HCT116 (cell line): ENCODE data around the gene RALGPS1. TPM values are rescaled to one million over a fixed set of nuclear protein-coding genes. Genes with fewer than 3 reads are reported as not detected.

Source experiments
- ATAC-seq: fragments of 200-7000 bp; cut with Tn5 transposase; 2 replicates; pipeline ENCODE4 v1.9.1; 2020; ENCODE audit warnings: mild to moderate bottlenecking, moderate library complexity
- BruUV-seq: library from RNA; stranded (reverse); fragments of 400-500 nt; replicated peaks from 2 replicates; lab custom pipeline; 2021; lab: Mats Ljungman, UMichigan
- CTCF ChIA-PET: fragments of 300-600 bp; sonication (Branson Sonifier 250); formaldehyde crosslinking; loops from one replicate; lab custom pipeline; 2021; ENCODE audit warnings: antibody characterized with exemption; lab: Charles Lee
- POLR2A ChIA-PET: fragments of 300-600, 350-600 bp; sonication (Branson Sonifier 250); formaldehyde crosslinking; loops from one replicate; lab custom pipeline; 2021; ENCODE audit warnings: antibody characterized with exemption; lab: Charles Lee
- RAD21 ChIA-PET, 2 experiments: fragments of 300-600 bp; sonication (Branson Sonifier 250); formaldehyde crosslinking; loops; one replicate each; lab custom pipeline; 2023; ENCODE audit warnings: low total read pairs in 2 of 2; ENCODE audit not compliant: uncharacterized antibody in 2 of 2, unreplicated experiment in 2 of 2, low non-redundant PET in 1 of 2; lab: Charles Lee
- DNase-seq: peaks from one replicate; pipeline ENCODE4 v3.0.0-alpha.2; 2010; ENCODE audit warnings: low read depth, low spot score
- H2AFZ ChIP-seq: fragments of 200-600 bp; shearing (Covaris generic), sonication (generic); 2 replicates; pipeline ENCODE4 v1.6.1; 2017; ENCODE audit warnings: low read depth, mixed run types, mixed read lengths, antibody characterized with exemption, low read length; ENCODE audit not compliant: poor library complexity, severe bottlenecking
- H3K27ac ChIP-seq: 2 replicates; pipeline ENCODE4 v1.5.1; 2012; ENCODE audit warnings: low read depth, low read length
- H3K27me3 ChIP-seq: fragments of 200-600 bp; sonication (generic); 2 replicates; pipeline ENCODE4 v1.6.1; 2016; ENCODE audit warnings: mixed run types, low read length, mixed read lengths; ENCODE audit not compliant: insufficient read depth
- H3K36me3 ChIP-seq, 2 experiments: fragments of 200-500 bp in 1 of 2; fragments of 200-600 bp in 1 of 2; sonication (Bioruptor generic) in 1 of 2; sonication (generic) in 1 of 2; 2 replicates each; pipeline versions ENCODE4 v1.5.1 to v1.6.1; 2014 to 2016; ENCODE audit warnings: low read length in 2 of 2, inconsistent platforms in 1 of 2, mixed read lengths in 1 of 2, mixed run types in 1 of 2; ENCODE audit not compliant: insufficient read depth in 2 of 2, control insufficient read depth in 1 of 2
- H3K4me1 ChIP-seq, 2 experiments: fragments of 200-600 bp in 1 of 2; sonication (generic) in 1 of 2; 2 replicates each; pipeline versions ENCODE4 v1.5.1 to v1.6.1; 2012 to 2017; ENCODE audit warnings: low read length in 2 of 2, inconsistent platforms in 1 of 2, mild to moderate bottlenecking in 1 of 2, mixed read lengths in 1 of 2, mixed run types in 1 of 2, moderate library complexity in 1 of 2; ENCODE audit not compliant: insufficient read depth in 2 of 2, control insufficient read depth in 1 of 2
- H3K4me2 ChIP-seq: fragments of 200-600 bp; sonication (generic); 2 replicates; pipeline ENCODE4 v1.6.1; 2017; ENCODE audit warnings: mixed run types, low read length, mixed read lengths
- H3K4me3 ChIP-seq, 2 experiments: fragments of 200-600 bp in 1 of 2; sonication (generic) in 1 of 2; replicated peaks in 1 of 2; 2 replicates each; pipeline ENCODE4 v1.5.1; 2011 to 2016; ENCODE audit warnings: low read length in 2 of 2, control low read depth in 1 of 2, low read depth in 1 of 2, mild to moderate bottlenecking in 1 of 2, mixed read lengths in 1 of 2, mixed run types in 1 of 2
- H3K79me2 ChIP-seq: fragments of 200-600 bp; sonication (generic); 2 replicates; pipeline ENCODE4 v1.6.1; 2017; ENCODE audit warnings: mild to moderate bottlenecking, mixed run types, low read length, moderate library complexity, mixed read lengths; ENCODE audit not compliant: insufficient read depth
- H3K9ac ChIP-seq: fragments of 200-600 bp; sonication (generic); 2 replicates; pipeline ENCODE4 v1.6.1; 2016; ENCODE audit warnings: low read length, mixed read lengths
- H3K9me2 ChIP-seq: fragments of 200-600 bp; sonication (generic), shearing (Covaris generic); 2 replicates; pipeline ENCODE4 v1.6.1; 2017; ENCODE audit warnings: mixed run types, mild to moderate bottlenecking, moderate library complexity; ENCODE audit not compliant: insufficient read depth
- H3K9me3 ChIP-seq, 2 experiments: fragments of 200-500 bp in 1 of 2; fragments of 200-600 bp in 1 of 2; sonication (Bioruptor generic) in 1 of 2; sonication (generic) in 1 of 2; 2 replicates each; pipeline ENCODE4 v1.6.1; 2014 to 2017; ENCODE audit warnings: low read length in 2 of 2, mixed read lengths in 2 of 2, inconsistent platforms in 1 of 2, low read depth in 1 of 2, mild to moderate bottlenecking in 1 of 2, mixed run types in 1 of 2, moderate library complexity in 1 of 2; ENCODE audit not compliant: control insufficient read depth in 1 of 2, insufficient read depth in 1 of 2
- H4K20me1 ChIP-seq: fragments of 200-600 bp; sonication (generic), shearing (Covaris generic); 2 replicates; pipeline ENCODE4 v1.6.1; 2017; ENCODE audit warnings: mixed run types, mild to moderate bottlenecking, moderate library complexity; ENCODE audit not compliant: insufficient read depth
- CEBPB ChIP-seq: IDR thresholded peaks from 2 replicates; pipeline ENCODE4 v1.6.1; 2012; ENCODE audit warnings: low read depth
- CTCF ChIP-seq, 3 experiments: fragments of 200-600 bp in 1 of 3; sonication (generic) in 1 of 3; IDR thresholded peaks in 2 of 3; conservative IDR thresholded peaks in 1 of 3; 2 replicates each; pipeline ENCODE4 v1.5.1; 2012 to 2017; ENCODE audit warnings: low read depth in 2 of 3, low read length in 2 of 3, antibody characterized with exemption in 1 of 3, borderline replicate concordance in 1 of 3, control low read depth in 1 of 3, mild to moderate bottlenecking in 1 of 3, mixed read lengths in 1 of 3, mixed run types in 1 of 3, moderate library complexity in 1 of 3; ENCODE audit not compliant: insufficient read depth in 1 of 3
- EZH2 ChIP-seq: fragments of 200-600 bp; sonication (generic); IDR thresholded peaks from 2 replicates; pipeline ENCODE4 v1.6.1; 2017; ENCODE audit warnings: antibody characterized with exemption, mixed run types
- EZH2phosphoT487 ChIP-seq: fragments of 200-600 bp; IDR thresholded peaks from 2 replicates; pipeline ENCODE4 v1.6.1; 2018; ENCODE audit warnings: antibody characterized with exemption, borderline replicate concordance
- JUND ChIP-seq: IDR thresholded peaks from 2 replicates; pipeline ENCODE4 v1.6.1; 2012
- MAX ChIP-seq: IDR thresholded peaks from 2 replicates; pipeline ENCODE4 v1.6.1; 2012
- POLR2A ChIP-seq: IDR thresholded peaks from 2 replicates; pipeline ENCODE4 v1.7.0; 2011; ENCODE audit warnings: borderline replicate concordance; ENCODE audit not compliant: insufficient read depth, insufficient read length; ENCODE audit errors: extremely low read depth
- POLR2AphosphoS5 ChIP-seq: IDR thresholded peaks from 2 replicates; pipeline ENCODE4 v1.6.1; 2011; ENCODE audit warnings: mild to moderate bottlenecking, low read depth, low read length, moderate library complexity
- RAD21 ChIP-seq: IDR thresholded peaks from 2 replicates; pipeline ENCODE4 v1.6.1; 2012; ENCODE audit warnings: low read depth, mild to moderate bottlenecking
- REST ChIP-seq: IDR thresholded peaks from 2 replicates; pipeline ENCODE4 v1.6.1; 2012; ENCODE audit warnings: low read depth
- SIN3A ChIP-seq: IDR thresholded peaks from 2 replicates; pipeline ENCODE4 v1.6.1; 2012; ENCODE audit warnings: low read depth
- SP1 ChIP-seq: IDR thresholded peaks from 2 replicates; pipeline ENCODE4 v1.6.1; 2012; ENCODE audit warnings: low read depth
- TCF7L2 ChIP-seq: IDR thresholded peaks from 2 replicates; pipeline ENCODE4 v1.7.0; 2011; ENCODE audit warnings: borderline replicate concordance, inconsistent platforms; ENCODE audit not compliant: insufficient read depth, insufficient read length; ENCODE audit errors: extremely low read depth
- ZBTB33 ChIP-seq: IDR thresholded peaks from 2 replicates; pipeline ENCODE4 v1.6.1; 2011; ENCODE audit warnings: mild to moderate bottlenecking, low read length, moderate library complexity; ENCODE audit not compliant: insufficient replicate concordance; ENCODE audit errors: extremely low read depth
- ZFX ChIP-seq: fragments of 450-650 bp; IDR thresholded peaks from 2 replicates; pipeline ENCODE4 v1.6.1; 2017
- intact Hi-C: fragments of 100-400 bp; cut with micrococcal nuclease; formaldehyde crosslinking; loops from 2 replicates; pipeline ENCODE4 v1.10.0; 2022
- total RNA-seq: library from RNA; stranded (reverse); gene quantifications from one replicate; pipeline ENCODE4 v1.2.1, GENCODE V29; 2021; ENCODE audit not compliant: unreplicated experiment

The RALGPS1 gene
- total RNA-seq, 1 experiment from 2014 or later, result 7.6 TPM

DNA sequence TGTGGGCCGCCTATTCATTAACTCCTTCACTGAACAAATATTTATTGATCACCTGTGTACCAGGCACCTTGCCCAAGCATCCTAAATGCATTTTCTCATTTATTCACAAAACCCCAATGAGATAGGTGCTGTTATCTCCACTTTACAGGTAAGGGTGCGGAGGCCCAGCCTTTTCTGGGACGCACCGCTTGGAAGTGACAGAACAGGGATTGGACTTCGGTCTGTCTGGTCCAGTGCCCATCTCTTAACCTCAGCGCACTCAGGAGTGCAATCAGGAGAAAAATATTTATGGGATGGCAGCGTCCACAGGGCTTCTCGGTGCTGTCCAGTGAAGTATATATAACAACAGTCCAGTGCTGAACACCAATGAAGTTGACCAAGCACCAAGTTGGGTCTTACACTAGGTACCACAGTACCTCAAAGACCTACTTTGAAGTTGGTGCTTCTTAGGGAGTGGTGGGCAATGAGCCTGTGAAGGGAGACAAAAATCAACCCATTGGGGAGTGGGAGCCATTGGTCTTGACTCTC is 331.1 kb downstream of the RALGPS1 start:
- Histone ChIP-seq H3K79me2 (no peaks in the 10 kb centered on the region), H4K20me1 (no peaks in the 10 kb centered on the region), H3K4me3 (no peak overlapping the region), H3K36me3 (peaks cover 0 to 8% of the 10 kb centered on the region in 2 experiments; a peak in 1 of 4 replicates), H3K4me1 (no peaks in the 10 kb centered on the region), H3K9me2 (no peaks in the 10 kb centered on the region), H3K9ac (no peak overlapping the region), H3K27me3 (no peaks in the 10 kb centered on the region), H3K9me3 (no peaks in the 10 kb centered on the region), H3K27ac (no peak overlapping the region), H2AFZ (no peak overlapping the region), H3K4me2 (no peak overlapping the region)
- CTCF ChIA-PET, result no interaction called here
- POLR2A ChIA-PET, result no interaction called here
- RAD21 ChIA-PET, result no interaction called here
- no TSS peak for BruUV-seq
- intact Hi-C loops, result no loop called here
- TF ChIP-seq EZH2 (no peak), REST (no peak), ZFX (no peak), POLR2AphosphoS5 (no peak), TCF7L2 (no peak), ZBTB33 (no peak), POLR2A (no peak), CTCF (IDR thresholded peaks at IDR 0.05 in 2 of 3, conservative IDR thresholded peaks at IDR 0.05 in 1 of 3; ENCODE audit: borderline replicate concordance in 1 of 3, insufficient read depth in 1 of 3, low read depth in 2 of 3, low read length in 2 of 3) (no peak), JUND (no peak), SIN3A (no peak), EZH2phosphoT487 (no peak), MAX (no peak), RAD21 (no peak), CEBPB (no peak), SP1 (no peak)
- DNase-seq (no peak), ATAC-seq (no peak)
